ENCODE results near the gene NSMF.
"Not testable (repeated sequence)": the region's sequence is repeated elsewhere in the genome, so short reads cannot be mapped to it uniquely, and the experiment has no call there.

The NSMF gene

GRCh38 chr9:137456864-137457405, 2.2 kb downstream of the NSMF start:
- in situ Hi-C loops (cut with HindIII; ENCODE audit: low pct_unique_long_range_greater_than_20kb, low sequenced_read_pairs): no loop called here
- no peak for DNase-seq (ENCODE audit: low read depth in 1 of 2, low spot score in 1 of 2)
- TF ChIP-seq JUND (IDR thresholded peaks at IDR 0.05; ENCODE audit: low read depth): no peak

GRCh38 chr9:137456061-137456863, 2.9 kb downstream of the NSMF start:
- DNase-seq (ENCODE audit: low read depth in 1 of 2, low spot score in 1 of 2): no peak
- TF ChIP-seq JUND (IDR thresholded peaks at IDR 0.05; ENCODE audit: low read depth): no peak
- in situ Hi-C loops (cut with HindIII; ENCODE audit: low pct_unique_long_range_greater_than_20kb, low sequenced_read_pairs): no loop called here

GRCh38 chr9:137455359-137455991, 3.7 kb downstream of the NSMF start:
- in situ Hi-C loops (cut with HindIII; ENCODE audit: low pct_unique_long_range_greater_than_20kb, low sequenced_read_pairs): no loop called here
- TF ChIP-seq JUND (IDR thresholded peaks at IDR 0.05; ENCODE audit: low read depth): no peak
- no peak for DNase-seq (ENCODE audit: low read depth in 1 of 2, low spot score in 1 of 2)

GRCh38 chr9:137454597-137455358, 4.4 kb downstream of the NSMF start:
- in situ Hi-C loops (cut with HindIII; ENCODE audit: low pct_unique_long_range_greater_than_20kb, low sequenced_read_pairs): no loop called here
- no peak for DNase-seq (ENCODE audit: low read depth in 1 of 2, low spot score in 1 of 2)
- TF ChIP-seq JUND (IDR thresholded peaks at IDR 0.05; ENCODE audit: low read depth): no peak

GRCh38 chr9:137454145-137454596, 5.0 kb downstream of the NSMF start:
- in situ Hi-C loops (cut with HindIII; ENCODE audit: low pct_unique_long_range_greater_than_20kb, low sequenced_read_pairs): no loop called here
- no peak for TF ChIP-seq JUND (IDR thresholded peaks at IDR 0.05; ENCODE audit: low read depth)
- no peak for DNase-seq (ENCODE audit: low read depth in 1 of 2, low spot score in 1 of 2)

- DNase-seq (ENCODE audit: low read depth in 1 of 2, low spot score in 1 of 2): peak; percentile 86 to 88
- in situ Hi-C loops (cut with HindIII; ENCODE audit: low pct_unique_long_range_greater_than_20kb, low sequenced_read_pairs): no loop called here
Measured at GRCh38 chr9:137453643-137454081, 5.5 kb downstream of the NSMF start.

GRCh38 chr9:137452761-137453642, 6.1 kb downstream of the NSMF start:
- DNase-seq (ENCODE audit: low read depth in 1 of 2, low spot score in 1 of 2): no peak
- in situ Hi-C loops (cut with HindIII; ENCODE audit: low pct_unique_long_range_greater_than_20kb, low sequenced_read_pairs): no loop called here
- no peak for TF ChIP-seq JUND (IDR thresholded peaks at IDR 0.05; ENCODE audit: low read depth)

More at GRCh38 chr9:137453643-137454081, 5.5 kb downstream of the NSMF start:
- TF ChIP-seq JUND (IDR thresholded peaks at IDR 0.05; ENCODE audit: low read depth): no peak

- TF ChIP-seq JUND (IDR thresholded peaks at IDR 0.05; ENCODE audit: low read depth): no peak
- in situ Hi-C loops (cut with HindIII; ENCODE audit: low pct_unique_long_range_greater_than_20kb, low sequenced_read_pairs): no loop called here
- no peak for DNase-seq (ENCODE audit: low read depth in 1 of 2, low spot score in 1 of 2)
Measured at GRCh38 chr9:137452006-137452760, 7.0 kb downstream of the NSMF start.

- in situ Hi-C loops (cut with HindIII; ENCODE audit: low pct_unique_long_range_greater_than_20kb, low sequenced_read_pairs): not testable (repeated sequence)
Measured at GRCh38 chr9:137451264-137452005, 7.7 kb downstream of the NSMF start.

GRCh38 chr9:137450539-137451222, 8.5 kb downstream of the NSMF start:
- DNase-seq (ENCODE audit: low read depth in 1 of 2, low spot score in 1 of 2); in situ Hi-C loops (cut with HindIII; ENCODE audit: low pct_unique_long_range_greater_than_20kb, low sequenced_read_pairs): not testable (repeated sequence)

More at GRCh38 chr9:137451264-137452005, 7.7 kb downstream of the NSMF start:
- not testable (repeated sequence) for DNase-seq (ENCODE audit: low read depth in 1 of 2, low spot score in 1 of 2)

All from T47D (cell line).